GM12892 (cell line): ENCODE results near the gene MED16.
"Not testable (repeated sequence)": the region's sequence is repeated elsewhere in the genome, so short reads cannot be mapped to it uniquely, and the experiment has no call there.

Experiments used
- DNase-seq: peaks from one replicate; pipeline ENCODE4 v3.0.0; 2011; ENCODE audit not compliant: insufficient read length
- FAIRE-seq: peaks from 2 replicates; lab custom pipeline; 2011; peaks lifted over from hg19 to GRCh38; lab: Jason Lieb, UNC
- POLR2A ChIP-seq: IDR thresholded peaks from 2 replicates; pipeline ENCODE4 v1.6.1; 2011; ENCODE audit warnings: low read depth, low read length, control low read depth
- POLR2AphosphoS5 ChIP-seq: IDR thresholded peaks from 2 replicates; pipeline ENCODE4 v1.6.1; 2011; ENCODE audit warnings: low read depth, low read length, control low read depth
- TAF1 ChIP-seq: IDR thresholded peaks from 2 replicates; pipeline ENCODE4 v1.6.1; 2011; ENCODE audit warnings: low read depth, mild to moderate bottlenecking, control low read depth, low read length, borderline replicate concordance

MED16 gene

GRCh38 chr19:861141-861755, 31.7 kb downstream of the MED16 start:
- FAIRE-seq (no peak), DNase-seq (no peak)
- no peak for TF ChIP-seq POLR2A
- TF ChIP-seq POLR2AphosphoS5, result no peak
- TF ChIP-seq TAF1, result no peak

- no peak for FAIRE-seq
Measured at GRCh38 chr19:858868-859843, 33.8 kb downstream of the MED16 start, which contains the start of gene CFD. Gene CFD, plus strand, starts transcription at chr19:859664. Its CDS starts 26 bp downstream, at chr19:859690.

GRCh38 chr19:858284-858683, 34.7 kb downstream of the MED16 start:
- TF ChIP-seq POLR2A (no peak), TAF1 (no peak), POLR2AphosphoS5 (no peak)
- FAIRE-seq, result no peak
- DNase-seq, result no peak

More at GRCh38 chr19:858868-859843, 33.8 kb downstream of the MED16 start, which contains the start of gene CFD:
- no peak for DNase-seq
- TF ChIP-seq TAF1 (no peak), POLR2AphosphoS5 (no peak), POLR2A (no peak)

- no peak for DNase-seq
- TF ChIP-seq POLR2A, result no peak
- no peak for TF ChIP-seq TAF1
- TF ChIP-seq POLR2AphosphoS5, result no peak
- FAIRE-seq, result no peak
Measured at GRCh38 chr19:855566-856120, 37.3 kb downstream of the MED16 start.

GRCh38 chr19:855142-855541, 37.8 kb downstream of the MED16 start:
- no peak for TF ChIP-seq POLR2AphosphoS5
- TF ChIP-seq TAF1, result no peak
- no peak for TF ChIP-seq POLR2A
- FAIRE-seq, result no peak
- no peak for DNase-seq

- TF ChIP-seq POLR2A, result no peak
- TF ChIP-seq TAF1, result no peak
- no peak for TF ChIP-seq POLR2AphosphoS5
- FAIRE-seq, result no peak
- no peak for DNase-seq
Measured at GRCh38 chr19:854549-854948, 38.4 kb downstream of the MED16 start.

GRCh38 chr19:853614-854220, 39.3 kb downstream of the MED16 start:
- not testable (repeated sequence) for FAIRE-seq, DNase-seq

GRCh38 chr19:853014-853585, 39.9 kb downstream of the MED16 start:
- no peak for TF ChIP-seq POLR2A
- no peak for TF ChIP-seq TAF1
- TF ChIP-seq POLR2AphosphoS5, result no peak

GRCh38 chr19:852136-853013, 40.6 kb downstream of the MED16 start, which contains the start of gene ELANE:
Gene ELANE, plus strand, starts transcription at chr19:852303. Its CDS starts 26 bp downstream, at chr19:852329.
- DNase-seq (no peak), FAIRE-seq (no peak)
- no peak for TF ChIP-seq POLR2AphosphoS5
- TF ChIP-seq TAF1, result no peak
- no peak for TF ChIP-seq POLR2A

More at GRCh38 chr19:853014-853585, 39.9 kb downstream of the MED16 start:
- FAIRE-seq (no peak), DNase-seq (no peak)

GRCh38 chr19:850979-851335, 42.0 kb downstream of the MED16 start:
- TF ChIP-seq TAF1 (no peak), POLR2AphosphoS5 (no peak), POLR2A (no peak)
- no peak for FAIRE-seq
- no peak for DNase-seq
